Activated naive CD4-positive, alpha-beta T cell treated with anti-CD3 and anti-CD28 coated beads for 36 hours (primary cell): ENCODE results near the gene ATL1. TPM values are rescaled to one million over a fixed set of nuclear protein-coding genes. Genes with fewer than 3 reads are reported as not detected.

ENCODE experiments used
- CTCF ChIA-PET: fragments of 350-600 bp; sonication (Branson Sonifier 250); formaldehyde crosslinking; loops from one replicate; lab custom pipeline; 2021; ENCODE audit warnings: antibody characterized with exemption; lab: Charles Lee
- DNase-seq: peaks from one replicate; pipeline ENCODE4 v3.0.0-alpha.2; 2020
- H3K27ac Mint-ChIP-seq: one replicate; pipeline ENCODE4 v1.8.0; 2021; ENCODE audit warnings: mild to moderate bottlenecking, mixed read lengths
- H3K27me3 Mint-ChIP-seq: one replicate; pipeline ENCODE4 v1.8.0; 2021; ENCODE audit warnings: low read depth, mixed read lengths
- H3K36me3 Mint-ChIP-seq: one replicate; pipeline ENCODE4 v1.8.0; 2021; ENCODE audit warnings: low read depth, mixed read lengths
- H3K4me1 Mint-ChIP-seq: one replicate; pipeline ENCODE4 v1.8.0; 2021; ENCODE audit warnings: low read depth, mixed read lengths
- H3K4me3 Mint-ChIP-seq: one replicate; pipeline ENCODE4 v1.8.0; 2021; ENCODE audit warnings: mild to moderate bottlenecking, moderate library complexity, mixed read lengths
- H3K9me3 Mint-ChIP-seq: one replicate; pipeline ENCODE4 v1.8.0; 2021; ENCODE audit warnings: mixed read lengths
- intact Hi-C: fragments of 100-400 bp; cut with micrococcal nuclease; formaldehyde crosslinking; loops from one replicate; pipeline ENCODE4 v1.15.1; 2023
- total RNA-seq, 2 experiments: library from RNA; stranded (reverse); gene quantifications; one replicate each; pipeline ENCODE4 v1.2.3, GENCODE V29; 2021

Gene ATL1
- total RNA-seq, 2 experiments from 2014 or later, result 1.0 TPM; not detected in 1

DNA sequence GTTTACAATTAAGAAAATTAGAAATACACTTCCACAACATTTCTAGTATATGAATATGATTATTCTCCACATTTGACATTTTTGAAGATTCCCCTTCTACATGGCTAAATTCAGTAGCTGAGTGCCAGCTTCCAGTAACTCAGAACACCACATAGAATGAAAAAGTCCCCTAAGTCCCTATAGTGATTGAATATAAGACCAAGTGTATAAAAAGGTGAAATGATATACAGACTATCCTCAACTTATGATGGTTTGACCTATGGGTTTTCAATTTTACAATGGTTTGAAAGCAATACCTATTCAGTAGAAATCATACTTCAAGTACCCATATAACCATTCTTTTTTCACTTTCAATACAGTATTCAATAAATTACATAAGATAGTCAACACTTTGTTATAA is 15.8 kb downstream of the ATL1 start:
- Mint-ChIP-seq H3K27me3 (no peaks in the 10 kb centered on the region), H3K36me3 (peaks cover 3% of the 10 kb centered on the region), H3K4me3 (no peak overlapping the region), H3K27ac (no peak overlapping the region), H3K9me3 (peaks cover 7% of the 10 kb centered on the region), H3K4me1 (no peaks in the 10 kb centered on the region)
- intact Hi-C loops, result no loop called here
- DNase-seq, result no peak
- CTCF ChIA-PET, result no interaction called here

DNA sequence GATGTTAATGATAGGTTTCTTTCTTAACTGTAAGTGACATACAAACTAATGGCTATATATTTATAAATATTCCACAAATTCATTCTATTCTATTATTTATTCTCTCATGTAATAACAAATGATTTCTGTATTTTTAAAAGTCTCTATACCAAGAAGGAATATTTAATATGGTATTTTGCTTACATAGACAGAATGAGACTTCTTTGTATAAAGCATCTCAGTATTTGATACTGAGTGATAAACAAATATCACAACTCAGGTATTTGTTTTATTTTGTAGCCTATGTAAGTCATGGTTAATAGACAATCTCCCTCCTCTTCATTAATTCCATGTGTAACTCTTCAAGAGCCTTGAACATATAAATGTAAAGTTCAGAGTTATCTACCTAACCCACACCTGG is 18.0 kb downstream of the ATL1 start:
- Mint-ChIP-seq H3K9me3 (no peaks in the 10 kb centered on the region), H3K36me3 (no peaks in the 10 kb centered on the region), H3K27ac (no peak overlapping the region), H3K27me3 (no peaks in the 10 kb centered on the region), H3K4me1 (no peaks in the 10 kb centered on the region), H3K4me3 (no peak overlapping the region)
- DNase-seq, result no peak
- intact Hi-C loops, result no loop called here
- CTCF ChIA-PET, result no interaction called here

- H3K9me3 Mint-ChIP-seq, result no peaks in the 10 kb centered on the region
- DNase-seq, result no peak
- intact Hi-C loops, result no loop called here
- H3K4me1 Mint-ChIP-seq, result no peaks in the 10 kb centered on the region
- H3K27ac Mint-ChIP-seq, result no peak overlapping the region
- CTCF ChIA-PET, result no interaction called here
- H3K27me3 Mint-ChIP-seq, result no peaks in the 10 kb centered on the region
- no peak overlapping the region for H3K4me3 Mint-ChIP-seq
- H3K36me3 Mint-ChIP-seq, result no peaks in the 10 kb centered on the region
Measured at GRCh38 chr14:50578433-50578832, 18.5 kb downstream of the ATL1 start.

- Mint-ChIP-seq H3K27ac (no peak overlapping the region), H3K36me3 (no peaks in the 10 kb centered on the region), H3K4me3 (no peak overlapping the region), H3K27me3 (no peaks in the 10 kb centered on the region), H3K9me3 (no peaks in the 10 kb centered on the region), H3K4me1 (no peaks in the 10 kb centered on the region)
- CTCF ChIA-PET, result interaction anchor here (2.1 kb wide), 1 partner anchor 10 kb away, joined by 5 read pairs; no protein-coding TSS in a partner anchor
- intact Hi-C loops, result no loop called here
- no peak for DNase-seq
Measured at GRCh38 chr14:50590464-50590863, 30.5 kb downstream of the ATL1 start.

GRCh38 chr14:50594577-50595316 is 34.8 kb downstream of the ATL1 start:
- Mint-ChIP-seq H3K27me3 (no peaks in the 10 kb centered on the region), H3K4me1 (no peaks in the 10 kb centered on the region), H3K36me3 (no peaks in the 10 kb centered on the region), H3K9me3 (no peaks in the 10 kb centered on the region), H3K27ac (no peak overlapping the region), H3K4me3 (no peak overlapping the region)
- DNase-seq, result no peak
- intact Hi-C loops, result no loop called here
- CTCF ChIA-PET, result no interaction called here

DNA sequence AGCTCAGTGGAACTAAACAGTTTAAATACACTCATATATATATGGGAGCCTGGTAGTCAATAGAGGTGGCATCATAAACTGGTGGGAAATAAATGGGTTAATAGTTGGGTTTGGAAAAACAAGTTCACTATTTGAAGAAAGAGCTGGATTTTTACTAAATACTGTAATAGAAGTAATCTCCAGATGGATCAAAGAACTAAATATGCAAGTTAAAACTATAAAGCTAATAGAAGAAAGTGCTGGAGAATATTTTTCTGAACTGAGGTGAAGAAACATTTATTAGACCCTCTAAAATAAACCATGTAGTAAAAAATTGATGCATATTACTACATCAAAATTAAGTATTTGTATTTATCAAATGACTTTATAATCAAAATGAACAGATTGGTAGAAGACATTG is 38.8 kb downstream of the ATL1 start:
- H3K27me3 Mint-ChIP-seq, result no peaks in the 10 kb centered on the region
- H3K4me3 Mint-ChIP-seq, result no peak overlapping the region
- no peaks in the 10 kb centered on the region for H3K9me3 Mint-ChIP-seq
- intact Hi-C loops, result no loop called here
- no peaks in the 10 kb centered on the region for H3K4me1 Mint-ChIP-seq
- CTCF ChIA-PET, result interaction anchor here (0.6 to 1.1 kb wide), 4 partner anchors 175 to 264 kb away, joined by 4 to 5 read pairs (median 4); no protein-coding TSS in a partner anchor
- no peaks in the 10 kb centered on the region for H3K36me3 Mint-ChIP-seq
- no peak overlapping the region for H3K27ac Mint-ChIP-seq
- DNase-seq, result no peak

- H3K4me3 Mint-ChIP-seq, result no peak overlapping the region
Measured at GRCh38 chr14:50599700-50600444, 39.9 kb downstream of the ATL1 start.

GRCh38 chr14:50600849-50601248 is 40.9 kb downstream of the ATL1 start:
- no peaks in the 10 kb centered on the region for H3K36me3 Mint-ChIP-seq
- DNase-seq, result no peak
- H3K4me3 Mint-ChIP-seq, result no peak overlapping the region
- intact Hi-C loops, result loop anchor here (1.0 to 5.0 kb wide), 4 partner anchors 111 to 259 kb away; no protein-coding TSS in a partner anchor
- H3K4me1 Mint-ChIP-seq, result no peaks in the 10 kb centered on the region
- CTCF ChIA-PET, result interaction anchor here (0.6 to 2.5 kb wide), 16 partner anchors 9 to 274 kb away, joined by 3 to 20 read pairs (median 4); no protein-coding TSS in a partner anchor
- no peaks in the 10 kb centered on the region for H3K9me3 Mint-ChIP-seq
- H3K27ac Mint-ChIP-seq, result no peak overlapping the region
- H3K27me3 Mint-ChIP-seq, result no peaks in the 10 kb centered on the region

More at GRCh38 chr14:50599700-50600444, 39.9 kb downstream of the ATL1 start:
- DNase-seq, result no peak
- CTCF ChIA-PET, result interaction anchor here (0.6 to 2.5 kb wide), 13 partner anchors 10 to 330 kb away, joined by 3 to 20 read pairs (median 4); no protein-coding TSS in a partner anchor
- no peaks in the 10 kb centered on the region for H3K36me3 Mint-ChIP-seq
- intact Hi-C loops, result loop anchor here (1.0 to 5.0 kb wide), 4 partner anchors 112 to 260 kb away; no protein-coding TSS in a partner anchor
- no peaks in the 10 kb centered on the region for H3K27me3 Mint-ChIP-seq
- no peaks in the 10 kb centered on the region for H3K4me1 Mint-ChIP-seq
- H3K9me3 Mint-ChIP-seq, result no peaks in the 10 kb centered on the region
- no peak overlapping the region for H3K27ac Mint-ChIP-seq

GRCh38 chr14:50601394-50601793 is 41.4 kb downstream of the ATL1 start:
- intact Hi-C loops, result loop anchor here (5.0 kb wide), 1 partner anchor 111 kb away; no protein-coding TSS in a partner anchor
- CTCF ChIA-PET, result interaction anchor here (0.8 to 2.5 kb wide), 14 partner anchors 10 to 274 kb away, joined by 3 to 20 read pairs (median 5); no protein-coding TSS in a partner anchor
- no peaks in the 10 kb centered on the region for H3K36me3 Mint-ChIP-seq
- no peaks in the 10 kb centered on the region for H3K4me1 Mint-ChIP-seq
- no peak overlapping the region for H3K27ac Mint-ChIP-seq
- no peak overlapping the region for H3K4me3 Mint-ChIP-seq
- H3K27me3 Mint-ChIP-seq, result no peaks in the 10 kb centered on the region
- H3K9me3 Mint-ChIP-seq, result no peaks in the 10 kb centered on the region
- DNase-seq, result no peak

- Mint-ChIP-seq H3K27me3 (no peaks in the 10 kb centered on the region), H3K36me3 (no peaks in the 10 kb centered on the region), H3K4me3 (no peak overlapping the region), H3K27ac (no peak overlapping the region), H3K4me1 (no peaks in the 10 kb centered on the region), H3K9me3 (no peaks in the 10 kb centered on the region)
- intact Hi-C loops, result loop anchor here (5.0 kb wide), 1 partner anchor 110 kb away; no protein-coding TSS in a partner anchor
- DNase-seq, result no peak
- CTCF ChIA-PET, result interaction anchor here (0.8 to 2.5 kb wide), 8 partner anchors 10 to 273 kb away, joined by 4 to 20 read pairs (median 9); no protein-coding TSS in a partner anchor
Measured at GRCh38 chr14:50602035-50602434, 42.1 kb downstream of the ATL1 start.

GRCh38 chr14:50603565-50603964 is 43.6 kb downstream of the ATL1 start:
- intact Hi-C loops, result loop anchor here (5.0 kb wide), 1 partner anchor 109 kb away; no protein-coding TSS in a partner anchor
- Mint-ChIP-seq H3K27ac (no peak overlapping the region), H3K4me3 (no peak overlapping the region), H3K27me3 (no peaks in the 10 kb centered on the region), H3K36me3 (no peaks in the 10 kb centered on the region), H3K4me1 (no peaks in the 10 kb centered on the region), H3K9me3 (no peaks in the 10 kb centered on the region)
- no peak for DNase-seq
- CTCF ChIA-PET, result no interaction called here

DNA sequence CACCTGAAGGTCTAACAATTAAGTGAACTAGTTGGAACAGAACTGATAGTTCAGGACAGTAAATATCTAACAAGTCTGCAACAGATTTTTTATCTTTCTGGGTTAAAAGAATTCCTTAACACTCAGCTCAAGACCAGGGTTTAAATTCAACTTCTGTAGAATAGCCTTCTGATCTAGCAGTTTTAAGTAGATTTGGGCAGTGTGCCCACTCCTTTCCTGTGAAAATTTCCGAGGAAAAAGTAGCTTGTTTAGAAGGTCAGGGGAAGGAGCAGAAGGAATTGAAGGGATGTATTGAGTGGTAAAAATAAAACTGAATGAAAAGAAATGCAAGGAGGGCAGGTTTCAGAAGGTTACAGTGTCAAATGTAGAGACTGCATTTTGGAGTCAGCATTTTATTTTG is 45.8 kb downstream of the ATL1 start:
- H3K36me3 Mint-ChIP-seq, result no peaks in the 10 kb centered on the region
- no peak overlapping the region for H3K27ac Mint-ChIP-seq
- CTCF ChIA-PET, result interaction anchor here (1.1 to 1.4 kb wide), 3 partner anchors 14 to 172 kb away, joined by 3 to 5 read pairs (median 3); no protein-coding TSS in a partner anchor
- no peak for DNase-seq
- intact Hi-C loops, result no loop called here
- no peak overlapping the region for H3K4me3 Mint-ChIP-seq
- H3K27me3 Mint-ChIP-seq, result no peaks in the 10 kb centered on the region
- no peaks in the 10 kb centered on the region for H3K4me1 Mint-ChIP-seq
- H3K9me3 Mint-ChIP-seq, result no peaks in the 10 kb centered on the region
